IMR-90 (cell line): ENCODE data around the gene NHEJ1. TPM values are rescaled to one million over a fixed set of nuclear protein-coding genes. Genes with fewer than 3 reads are reported as not detected.

ENCODE experiments used
- ATAC-seq: fragments of 200-7000 bp; cut with Tn5 transposase; 2 replicates; pipeline ENCODE4 v1.9.1; 2020; ENCODE audit warnings: low read depth, mild to moderate bottlenecking, moderate library complexity
- BruUV-seq: library from RNA; stranded (reverse); fragments of 400-500 nt; replicated peaks from 2 replicates; lab custom pipeline; 2021; lab: Mats Ljungman, UMichigan
- CTCF ChIA-PET: fragments of 300-600 bp; formaldehyde crosslinking; extraction: SDS; loops from one replicate; lab custom pipeline; 2021; ENCODE audit warnings: antibody characterized with exemption; lab: Yijun Ruan, JAX
- POLR2A ChIA-PET: fragments of 300-600 bp; sonication (Branson Sonifier 250); formaldehyde crosslinking; loops from one replicate; lab custom pipeline; 2022; ENCODE audit warnings: antibody characterized with exemption; ENCODE audit not compliant: unreplicated experiment; lab: Charles Lee
- DNase-seq: peaks from one replicate; pipeline ENCODE4 v3.0.0; 2013
- H2AFZ ChIP-seq: replicated peaks from 2 replicates; pipeline ENCODE3; 2013; ENCODE audit warnings: low read length, mild to moderate bottlenecking; ENCODE audit not compliant: poor library complexity
- H2AK5ac ChIP-seq: 2 replicates; pipeline ENCODE4 v1.6.1; 2013; ENCODE audit warnings: low read depth, low read length, inconsistent platforms
- H2AK9ac ChIP-seq: replicated peaks from 2 replicates; pipeline ENCODE3; 2013; ENCODE audit warnings: mild to moderate bottlenecking, low read depth, low read length, moderate library complexity; ENCODE audit not compliant: poor library complexity
- H2BK120ac ChIP-seq: 2 replicates; pipeline ENCODE4 v1.6.1; 2013; ENCODE audit warnings: low read depth, low read length, inconsistent platforms
- H2BK15ac ChIP-seq: 3 replicates; pipeline ENCODE4 v1.6.1; 2013; ENCODE audit warnings: low read depth, low read length, inconsistent platforms
- H2BK20ac ChIP-seq: 2 replicates; pipeline ENCODE4 v1.6.1; 2013; ENCODE audit warnings: low read depth, mild to moderate bottlenecking, inconsistent platforms, low read length, moderate library complexity
- H2BK5ac ChIP-seq: 2 replicates; pipeline ENCODE4 v1.6.1; 2013; ENCODE audit warnings: mild to moderate bottlenecking, low read depth, low read length, inconsistent platforms; ENCODE audit not compliant: poor library complexity, severe bottlenecking
- H3K14ac ChIP-seq: replicated peaks from 2 replicates; pipeline ENCODE4 v1.6.1; 2013; ENCODE audit warnings: low read depth, low read length, inconsistent platforms
- H3K18ac ChIP-seq: 2 replicates; pipeline ENCODE4 v1.6.1; 2013; ENCODE audit warnings: low read depth, low read length, control low read depth
- H3K23ac ChIP-seq: 2 replicates; pipeline ENCODE4 v1.6.1; 2013; ENCODE audit warnings: low read depth, low read length, inconsistent platforms
- H3K27ac ChIP-seq: 2 replicates; pipeline ENCODE4 v1.5.1; 2013; ENCODE audit warnings: mild to moderate bottlenecking, control low read depth, low read length; ENCODE audit not compliant: insufficient read depth
- H3K27me3 ChIP-seq: 2 replicates; pipeline ENCODE4 v1.6.1; 2013; ENCODE audit warnings: low read length; ENCODE audit not compliant: control insufficient read depth, insufficient read depth
- H3K36me3 ChIP-seq: 2 replicates; pipeline ENCODE4 v1.6.1; 2013; ENCODE audit warnings: low read length, mixed read lengths; ENCODE audit not compliant: control insufficient read depth, insufficient read depth
- H3K4ac ChIP-seq: 2 replicates; pipeline ENCODE4 v1.6.1; 2013; ENCODE audit warnings: low read depth, low read length, inconsistent platforms
- H3K4me1 ChIP-seq: 2 replicates; pipeline ENCODE4 v1.6.1; 2013; ENCODE audit warnings: low read length, mixed read lengths; ENCODE audit not compliant: control insufficient read depth, insufficient read depth
- H3K4me2 ChIP-seq: 2 replicates; pipeline ENCODE4 v1.6.1; 2013; ENCODE audit warnings: low read depth, mild to moderate bottlenecking, control low read depth, low read length, moderate library complexity
- H3K4me3 ChIP-seq: 2 replicates; pipeline ENCODE4 v1.5.1; 2013; ENCODE audit warnings: low read depth, mild to moderate bottlenecking, control low read depth, low read length, moderate library complexity; ENCODE audit not compliant: insufficient read depth
- H3K56ac ChIP-seq: 2 replicates; pipeline ENCODE4 v1.6.1; 2013; ENCODE audit warnings: low read length, inconsistent platforms; ENCODE audit not compliant: insufficient read depth; ENCODE audit errors: extremely low read depth
- H3K79me1 ChIP-seq, 2 experiments: 2 replicates each; pipeline ENCODE4 v1.6.1; 2013; ENCODE audit warnings: low read length in 2 of 2, inconsistent platforms in 1 of 2, low read depth in 1 of 2
- H3K9ac ChIP-seq: 2 replicates; pipeline ENCODE4 v1.6.1; 2013; ENCODE audit warnings: low read depth, low read length, control low read depth
- H3K9me1 ChIP-seq: 2 replicates; pipeline ENCODE4 v1.6.1; 2013; ENCODE audit warnings: low read length, inconsistent platforms; ENCODE audit not compliant: insufficient read depth
- H3K9me3 ChIP-seq: 2 replicates; pipeline ENCODE4 v1.6.1; 2013; ENCODE audit warnings: low read length; ENCODE audit not compliant: control insufficient read depth, insufficient read depth
- H4K20me1 ChIP-seq: 2 replicates; pipeline ENCODE4 v1.6.1; 2013; ENCODE audit warnings: low read length, inconsistent platforms; ENCODE audit not compliant: insufficient read depth
- H4K5ac ChIP-seq: 2 replicates; pipeline ENCODE4 v1.6.1; 2013; ENCODE audit warnings: mild to moderate bottlenecking, low read depth, low read length, control low read depth
- H4K8ac ChIP-seq, 2 experiments: 2 replicates each; pipeline ENCODE4 v1.6.1; 2013; ENCODE audit warnings: low read depth in 2 of 2, low read length in 2 of 2, control low read depth in 1 of 2, inconsistent platforms in 1 of 2
- H4K91ac ChIP-seq: 2 replicates; pipeline ENCODE4 v1.6.1; 2013; ENCODE audit warnings: low read depth, low read length, inconsistent platforms; ENCODE audit not compliant: insufficient read depth
- CHD1 ChIP-seq: IDR thresholded peaks from 2 replicates; pipeline ENCODE4 v1.6.1; 2012; ENCODE audit warnings: low read depth, low read length, improper control_type of control experiment
- MAFK ChIP-seq: IDR thresholded peaks from 2 replicates; pipeline ENCODE4 v1.6.1; 2012; ENCODE audit warnings: low read depth, low read length, improper control_type of control experiment
- MXI1 ChIP-seq: IDR thresholded peaks from 2 replicates; pipeline ENCODE4 v1.6.1; 2012; ENCODE audit warnings: low read depth, mild to moderate bottlenecking, low read length, moderate library complexity, borderline replicate concordance
- NFE2L2 ChIP-seq: fragments of 150-350 bp; IDR thresholded peaks from 2 replicates; pipeline ENCODE4 v1.6.1; 2016; ENCODE audit warnings: low read depth, mild to moderate bottlenecking, low read length
- USF2 ChIP-seq: fragments of 150-350 bp; IDR thresholded peaks from 2 replicates; pipeline ENCODE4 v1.6.1; 2017; ENCODE audit warnings: mild to moderate bottlenecking, antibody characterized with exemption, low read length, low read depth
- WGBS, 2 experiments: methylation state at CpG; one replicate each; pipeline versions ENCODE4 v1.1.5 to v1.1.7; 2013; ENCODE audit warnings: missing lambda C conversion rate in 2 of 2; ENCODE audit not compliant: insufficient read length in 1 of 2; ENCODE audit errors: extremely low coverage in 2 of 2; 5-methylcytosine and 5-hydroxymethylcytosine counted together
- dilution Hi-C: fragments of 300-500 bp; cut with HindIII; formaldehyde crosslinking; loops from one replicate; pipeline ENCODE4 v1.14.3; 2018; ENCODE audit warnings: low sequenced_read_pairs; ENCODE audit not compliant: unreplicated experiment
- in situ Hi-C: fragments of 300-500 bp; cut with MboI; formaldehyde crosslinking; loops from 3 replicates; pipeline ENCODE4 v1.14.3; 2019; ENCODE audit warnings: low sequenced_read_pairs, inconsistent platforms, mixed read lengths
- intact Hi-C: fragments of 100-400 bp; cut with micrococcal nuclease; formaldehyde crosslinking; loops from 2 replicates; pipeline ENCODE4 v1.10.0; 2022
- polyA plus RNA-seq, 3 experiments: library from polyadenylated mRNA; depleted of rRNA; stranded (reverse); fragments of >200 nt; gene quantifications; 2 replicates each; pipeline ENCODE4 v1.2.3, GENCODE V29; 2012; ENCODE audit warnings: low replicate concordance in 1 of 3
- total RNA-seq: library from RNA; depleted of rRNA; stranded (reverse); fragments of >200 nt; gene quantifications from 2 replicates; pipeline ENCODE4 v1.2.3, GENCODE V29; 2012

Gene NHEJ1
- total and polyA plus RNA-seq, 2 of the 4 experiments (the other 2 are of a cell fraction): 12.5 to 23.1 TPM

DNA sequence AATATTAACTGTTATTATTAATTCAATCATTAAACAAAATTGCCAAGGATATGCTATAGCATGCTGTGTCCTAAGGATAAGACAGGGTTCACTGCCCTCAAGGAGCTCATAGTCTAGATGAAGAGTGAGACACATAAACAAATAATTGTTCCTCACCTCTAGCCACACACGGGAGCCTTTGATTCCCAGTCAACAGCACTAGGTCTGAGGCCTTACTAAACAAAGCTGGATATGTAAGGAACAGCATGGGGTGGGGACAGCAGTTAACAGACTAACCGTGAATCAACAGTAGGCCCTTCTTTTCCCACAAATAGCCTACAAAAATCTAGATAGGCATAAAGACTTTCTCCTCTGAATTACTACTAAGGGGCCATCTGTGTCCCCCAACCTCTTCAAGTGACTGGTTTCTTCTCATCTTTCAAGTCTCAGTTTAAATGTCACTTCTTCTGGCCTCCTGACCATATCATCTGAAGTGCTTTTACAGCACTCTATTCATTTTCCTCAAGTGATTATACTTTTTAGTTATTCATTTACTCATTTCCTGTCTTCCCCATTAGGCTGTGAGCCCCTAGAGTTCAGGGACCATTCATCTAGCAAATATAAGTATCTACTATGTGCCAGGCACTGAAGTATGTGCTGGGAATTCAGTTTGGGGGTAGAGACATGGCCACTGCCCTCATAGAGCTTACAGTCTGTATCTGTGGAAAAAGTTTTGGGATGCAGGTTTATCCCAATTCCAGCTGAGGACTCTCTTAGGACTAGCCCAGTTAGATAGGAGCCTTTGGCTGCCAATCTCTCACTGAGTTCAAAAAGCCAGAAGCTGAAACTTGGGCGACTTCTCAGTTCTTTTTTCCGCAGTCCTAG is 69.9 kb downstream of the NHEJ1 start:
- Histone ChIP-seq H4K5ac (no peak overlapping the region), H2AK5ac (no peak overlapping the region), H3K4ac (no peak overlapping the region), H3K36me3 (0 out of 2 replicates have a peak, but pooled peaks cover 1% of the 10 kb centered on the region), H3K79me1 (no peaks in the 10 kb centered on the region), H3K18ac (no peak overlapping the region), H3K9ac (no peak overlapping the region), H4K8ac (no peak overlapping the region), H3K4me2 (no peak overlapping the region), H2BK20ac (no peak overlapping the region), H2BK5ac (no peak overlapping the region), H3K27ac (no peak overlapping the region), H3K56ac (no peak overlapping the region), H4K20me1 (no peaks in the 10 kb centered on the region; the same call in 1 of the 2 replicates), H2BK15ac (no peak overlapping the region), H3K4me3 (no peak overlapping the region), H3K9me1 (no peaks in the 10 kb centered on the region; the same call in 1 of the 2 replicates), H3K14ac (no peak overlapping the region), H2AFZ (no peak overlapping the region), H3K9me3 (no peaks in the 10 kb centered on the region), H2AK9ac (no peak overlapping the region), H2BK120ac (no peak overlapping the region), H3K23ac (no peak overlapping the region), H3K27me3 (no peaks in the 10 kb centered on the region; the same call in 1 of the 2 replicates), H3K4me1 (no peaks in the 10 kb centered on the region), H4K91ac (no peak overlapping the region)
- in situ Hi-C loops (no loop called here), dilution Hi-C loops (no loop called here), intact Hi-C loops (loop anchor here (5.0 kb wide), 1 partner anchor 47 kb away; no protein-coding TSS in a partner anchor)
- TF ChIP-seq NFE2L2: no peak
- TF ChIP-seq USF2: no peak
- no peak for TF ChIP-seq MAFK
- no peak for TF ChIP-seq CHD1
- TF ChIP-seq MXI1: no peak
- POLR2A ChIA-PET: no interaction called here
- ATAC-seq (no peak), DNase-seq (no peak)
- WGBS, 2 experiments: no CpG with 5 or more reads among the region's 4 CpGs
- CTCF ChIA-PET: no interaction called here
- BruUV-seq: no TSS peak
